GM19455 (cell line): ENCODE measurements around the gene BANF1.

ENCODE experiments used
- ATAC-seq: cut with Tn5 transposase; IDR thresholded peaks from one replicate; pipeline ENCODE4 v1.9.1; 2021; ENCODE audit not compliant: unreplicated experiment

The BANF1 gene

DNA sequence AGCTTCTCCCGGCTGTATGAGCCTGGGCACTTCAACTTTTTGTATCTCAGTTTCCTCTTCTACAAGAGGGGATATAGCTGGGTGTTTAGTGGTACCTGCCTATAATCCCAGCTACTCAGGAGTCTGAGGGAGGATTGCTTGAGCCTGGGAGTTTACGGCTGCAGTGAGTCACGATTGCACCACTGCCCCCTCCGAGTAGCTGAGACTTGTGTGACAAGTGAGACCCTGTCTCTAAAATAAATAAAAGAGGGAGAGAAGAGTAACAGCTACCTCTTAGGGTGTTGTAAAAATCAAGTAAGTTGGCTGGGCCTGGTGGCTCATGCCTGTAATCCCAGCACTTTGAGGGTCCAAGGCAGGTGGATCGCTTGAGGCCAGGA is 34.0 kb downstream of the BANF1 start:
- ATAC-seq: no peak

GRCh38 chr11:66037327-66037726 is 35.0 kb downstream of the BANF1 start:
- no peak for ATAC-seq

DNA sequence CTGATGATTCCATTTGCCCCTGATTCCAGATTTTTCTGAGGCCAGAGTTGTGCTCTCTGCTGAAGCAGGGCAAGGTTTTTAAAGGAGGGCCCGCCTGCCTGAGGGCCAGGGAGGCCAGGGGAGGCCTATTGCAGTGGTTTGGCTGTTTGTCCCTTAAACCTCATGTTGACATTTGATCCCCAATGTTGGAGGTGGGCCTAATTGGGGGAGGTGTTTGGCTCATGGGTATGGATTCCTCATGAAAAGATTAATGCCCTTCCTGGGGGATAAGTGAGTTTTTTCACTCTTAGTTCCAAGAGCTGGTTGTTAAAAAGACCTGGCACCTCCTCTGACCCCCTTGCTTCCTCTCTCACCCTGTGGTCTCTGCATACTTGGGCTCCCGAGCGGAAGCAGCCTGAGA is 37.5 kb downstream of the BANF1 start:
- no peak for ATAC-seq

GRCh38 chr11:66042227-66042995 is 40.1 kb downstream of the BANF1 start:
- ATAC-seq: no peak

- no peak for ATAC-seq
Measured at GRCh38 chr11:66042996-66043906, 40.9 kb downstream of the BANF1 start.

DNA sequence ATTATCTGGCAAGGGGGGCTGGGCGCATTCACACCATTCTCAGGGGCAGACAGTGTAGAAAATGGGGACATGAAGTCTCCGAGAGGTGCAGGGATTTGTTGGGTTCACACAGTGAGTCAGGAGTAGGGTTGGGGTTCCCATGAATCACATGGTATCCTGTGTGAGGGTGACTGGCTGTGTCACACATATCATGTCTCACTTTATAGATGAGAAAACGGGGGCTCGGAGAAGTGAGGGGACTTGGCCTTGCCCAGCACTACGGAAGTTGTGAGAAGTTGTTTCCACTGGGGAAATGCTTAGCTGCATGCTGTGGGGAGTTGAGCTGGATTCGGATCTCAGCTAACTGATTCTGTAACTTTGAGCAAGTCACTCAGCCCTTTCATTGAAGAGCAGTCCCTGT is 42.5 kb downstream of the BANF1 start:
- no peak for ATAC-seq

DNA sequence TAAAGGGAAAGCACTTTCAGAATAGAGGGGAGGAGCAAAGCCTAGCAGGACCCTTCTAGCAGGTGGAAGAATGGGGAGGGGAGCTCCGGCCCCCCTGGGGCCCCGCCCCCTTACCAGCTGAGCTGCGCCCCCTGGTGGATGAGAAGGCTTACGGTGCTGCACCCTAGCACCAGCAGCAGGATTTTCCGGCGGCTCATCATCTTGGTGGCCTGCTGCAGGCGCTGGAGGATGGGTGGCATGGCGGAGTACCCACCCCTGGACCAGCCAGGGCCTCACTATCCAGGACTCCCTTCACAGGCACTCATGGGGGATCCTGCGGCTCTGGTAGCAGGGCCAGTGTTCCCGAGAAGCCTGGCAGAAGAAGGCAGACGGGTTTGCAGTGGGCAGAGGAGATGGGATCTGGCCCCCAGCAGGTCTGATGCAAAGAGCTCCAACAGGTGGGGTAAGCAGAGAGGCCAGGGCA is 42.9 kb downstream of the BANF1 start:
- ATAC-seq: no peak

- ATAC-seq: no peak
Measured at GRCh38 chr11:66046901-66047300, 44.6 kb downstream of the BANF1 start.

GRCh38 chr11:66047541-66048365 is 45.5 kb downstream of the BANF1 start:
- ATAC-seq: no peak

DNA sequence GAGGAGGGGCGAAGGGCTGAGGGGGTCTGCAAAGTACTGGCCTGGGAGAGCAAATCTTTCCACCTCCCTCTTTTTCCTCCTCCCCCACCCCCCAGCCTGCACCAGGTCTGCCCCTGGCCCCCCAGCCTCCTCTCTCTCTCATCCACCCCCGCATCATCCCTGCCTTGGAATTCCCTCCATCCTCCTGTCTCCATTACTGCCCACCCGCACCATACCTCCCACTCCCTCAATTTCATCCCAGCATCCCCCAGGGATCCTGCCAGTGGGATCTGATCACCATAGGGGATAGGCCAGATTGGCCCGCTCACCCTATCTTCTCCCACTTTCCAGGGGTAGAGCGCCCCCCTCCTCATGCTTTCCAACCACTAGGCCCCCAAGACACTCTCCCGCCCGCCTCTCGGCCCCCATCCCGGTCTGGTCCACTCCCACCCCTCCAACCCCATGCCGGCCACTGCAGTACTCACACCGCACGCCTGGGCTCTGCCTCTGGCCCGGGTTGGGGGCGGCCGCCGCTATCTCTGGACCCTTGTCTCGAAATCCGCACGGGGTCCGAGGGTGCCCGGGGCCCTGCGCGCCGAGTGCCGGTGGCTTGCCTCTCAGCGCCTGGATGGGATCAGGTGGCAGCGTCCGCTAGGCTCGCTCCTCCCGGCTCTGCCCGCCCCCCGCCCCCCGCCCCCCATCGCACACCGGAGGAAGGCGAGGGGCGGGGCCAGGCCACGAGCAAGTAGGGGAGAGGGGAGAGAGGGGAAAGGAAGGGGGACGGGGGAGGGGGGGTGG is 46.4 kb downstream of the BANF1 start, which contains the start of gene GAL3ST3:
TSS of gene GAL3ST3 (minus strand) at position 615 of the 777 bp plus-strand sequence. CDS start 3,746 bp downstream, outside the sequence.
- no peak for ATAC-seq

DNA sequence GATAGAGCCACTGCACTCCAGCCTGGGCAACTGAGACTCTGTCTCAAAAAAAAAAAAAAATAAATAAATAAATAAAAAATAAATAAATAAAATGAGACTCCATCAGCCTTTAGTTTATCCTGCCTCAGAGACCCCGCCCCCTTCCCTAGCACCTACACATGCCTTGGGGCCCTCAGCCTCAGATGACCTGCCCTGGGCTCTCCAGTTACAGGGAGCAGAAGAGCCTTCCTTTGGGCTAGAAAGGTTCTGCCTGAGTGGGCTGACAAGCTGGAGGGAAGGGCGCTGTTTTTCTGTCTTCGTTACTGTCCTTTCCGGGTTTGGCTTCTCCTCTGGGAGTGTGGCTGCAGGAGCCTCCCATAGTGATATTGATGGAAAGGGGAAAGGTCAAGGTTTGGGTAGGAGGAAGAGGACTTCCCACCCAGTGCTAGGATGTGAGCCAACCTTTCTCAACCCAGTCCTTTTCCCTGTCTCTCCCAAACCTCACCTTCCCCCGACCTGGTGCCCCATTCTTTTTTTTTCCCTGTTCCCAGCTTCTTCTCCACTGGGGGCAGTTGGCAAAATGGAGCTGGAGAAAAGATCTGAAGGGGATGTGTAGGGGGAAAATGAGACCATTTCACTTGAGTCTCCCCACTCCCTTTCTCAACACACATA is 48.4 kb downstream of the BANF1 start:
- ATAC-seq: no peak

DNA sequence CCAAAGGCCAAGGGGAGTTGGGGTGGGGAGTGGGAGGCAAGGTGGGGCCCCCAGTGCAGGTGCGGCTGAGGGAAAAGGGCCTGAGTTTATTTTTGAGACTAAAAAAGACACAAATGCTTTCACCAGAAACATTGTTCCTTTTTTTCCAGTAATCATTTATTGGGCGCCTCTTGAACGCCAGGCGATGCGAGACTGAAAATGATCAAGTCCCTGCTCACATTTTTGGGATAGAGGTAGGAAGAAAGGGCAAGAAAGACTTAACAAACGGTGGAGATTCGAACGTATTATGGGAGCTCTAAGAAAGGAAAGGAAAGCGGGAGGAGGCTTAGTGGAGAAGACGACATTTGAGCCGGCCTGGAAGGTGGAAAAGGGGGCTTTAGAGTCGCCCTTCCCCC is 49.1 kb downstream of the BANF1 start:
- no peak for ATAC-seq

- peak; percentile 94 for ATAC-seq
Measured at GRCh38 chr11:66051766-66052663, 49.7 kb downstream of the BANF1 start, which contains the start of gene SF3B2. Gene SF3B2, plus strand, starts transcription at chr11:66052364. Its CDS starts 21 bp downstream, at chr11:66052385.

DNA sequence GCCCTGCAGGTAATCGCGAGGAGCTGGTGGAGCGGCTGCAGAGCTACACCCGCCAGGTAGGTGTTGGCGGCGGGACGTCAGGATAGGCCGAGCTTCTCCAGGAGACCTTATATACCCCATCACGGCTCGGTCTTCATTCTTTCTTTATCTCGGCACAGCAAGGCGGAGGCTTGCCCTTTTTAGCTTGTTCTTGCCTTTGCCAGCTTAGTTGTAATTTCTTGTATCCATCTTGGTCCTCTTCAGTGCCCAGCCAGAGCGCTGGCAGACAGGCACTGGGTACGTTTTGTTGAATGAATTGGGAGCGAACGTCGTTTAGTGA is 50.3 kb downstream of the BANF1 start:
- ATAC-seq: no peak
